HG02938 (cell line): Measurements from ENCODE around the gene BSND.

Experiments used
- ATAC-seq: cut with Tn5 transposase; IDR thresholded peaks from one replicate; pipeline ENCODE4 v1.9.1; 2021; ENCODE audit warnings: mild to moderate bottlenecking, moderate library complexity; ENCODE audit not compliant: unreplicated experiment

Gene BSND

GRCh38 chr1:55060133-55060999 lies 61.6 kb downstream of the BSND start:
- peak; percentile 71 for ATAC-seq

- no peak for ATAC-seq
These were observed 62.4 kb downstream of the BSND start for GRCh38 chr1:55061000-55061705.
